Fibroblast of lung (primary cell): ENCODE results near the gene RPUSD3. TPM values are rescaled to one million over a fixed set of nuclear protein-coding genes. Genes with fewer than 3 reads are reported as not detected.

Experiments used
- DNase-seq, 2 donors: peaks; one replicate each; pipeline versions ENCODE4 v3.0.0 to v3.0.0-alpha.2; 2010; ENCODE audit warnings: low read depth in 2 of 2
- H2AFZ ChIP-seq: 2 replicates; pipeline ENCODE4 v1.5.1; 2012; ENCODE audit warnings: low read length, control low read depth, inconsistent platforms
- H3K27ac ChIP-seq: 2 replicates; pipeline ENCODE4 v1.5.1; 2011; ENCODE audit warnings: low read length, control low read depth; ENCODE audit not compliant: insufficient read depth
- H3K27me3 ChIP-seq: 2 replicates; pipeline ENCODE4 v1.5.1; 2011; ENCODE audit warnings: mild to moderate bottlenecking, low read length; ENCODE audit not compliant: control insufficient read depth, insufficient read depth
- H3K36me3 ChIP-seq: 2 replicates; pipeline ENCODE4 v1.5.1; 2011; ENCODE audit warnings: low read length; ENCODE audit not compliant: control insufficient read depth, insufficient read depth
- H3K4me1 ChIP-seq: 2 replicates; pipeline ENCODE4 v1.5.1; 2011; ENCODE audit warnings: low read length; ENCODE audit not compliant: control insufficient read depth, insufficient read depth; ENCODE audit errors: extremely low read depth
- H3K4me2 ChIP-seq: 2 replicates; pipeline ENCODE4 v1.5.1; 2011; ENCODE audit warnings: low read length, control low read depth; ENCODE audit not compliant: insufficient read depth; ENCODE audit errors: extremely low read depth
- H3K4me3 ChIP-seq, 4 experiments: fragments of 200-600 bp in 1 of 4; sonication (generic) in 1 of 4; replicated peaks in 1 of 4; 2 replicates each; pipeline ENCODE4 v1.5.1; 2011 to 2016; ENCODE audit warnings: low read length in 4 of 4, low read depth in 3 of 4, mild to moderate bottlenecking in 3 of 4, control low read depth in 2 of 4, inconsistent platforms in 1 of 4, mixed read lengths in 1 of 4; ENCODE audit not compliant: insufficient read depth in 1 of 4; ENCODE audit errors: control extremely low read depth in 1 of 4
- H3K79me2 ChIP-seq: 2 replicates; pipeline ENCODE4 v1.5.1; 2012; ENCODE audit warnings: mild to moderate bottlenecking, low read length, inconsistent platforms; ENCODE audit not compliant: control insufficient read depth, insufficient read depth
- H3K9ac ChIP-seq: 2 replicates; pipeline ENCODE4 v1.5.1; 2011; ENCODE audit warnings: mild to moderate bottlenecking, low read length, control low read depth; ENCODE audit not compliant: insufficient read depth
- H3K9me3 ChIP-seq: 2 replicates; pipeline ENCODE4 v1.5.1; 2012; ENCODE audit warnings: low read depth, low read length; ENCODE audit not compliant: control insufficient read depth, insufficient read depth
- H4K20me1 ChIP-seq: 2 replicates; pipeline ENCODE4 v1.5.1; 2011; ENCODE audit warnings: low read length; ENCODE audit not compliant: control insufficient read depth, insufficient read depth; ENCODE audit errors: extremely low read depth
- CTCF ChIP-seq, 2 donors: IDR thresholded peaks in 1 of 2; conservative IDR thresholded peaks in 1 of 2; 1 replicate in 1 of 2; 2 replicates in 1 of 2; pipeline ENCODE4 v1.5.1; 2011 to 2012; ENCODE audit warnings: low read length in 2 of 2, control low read depth in 1 of 2, inconsistent platforms in 1 of 2, low read depth in 1 of 2, mild to moderate bottlenecking in 1 of 2
- EZH2 ChIP-seq: IDR thresholded peaks from 2 replicates; pipeline ENCODE4 v1.5.1; 2012; ENCODE audit warnings: low read length, control low read depth, mild to moderate bottlenecking; ENCODE audit errors: missing control alignments
- polyA plus RNA-seq, 2 donors: library from polyadenylated mRNA; depleted of rRNA in 1 of 2; stranded (reverse) in 1 of 2; unstranded in 1 of 2; fragments of >200 nt; gene quantifications; 2 replicates each; pipeline ENCODE4 v1.2.1, GENCODE V29; 2011 to 2012; ENCODE audit warnings: missing spikeins in 1 of 2
- total RNA-seq: library from RNA; depleted of rRNA; stranded (reverse); fragments of >200 nt; gene quantifications from 2 replicates; pipeline ENCODE4 v1.2.1, GENCODE V29; 2014

The RPUSD3 gene
- total and polyA plus RNA-seq, 2 donors (not counting 1 experiment from before 2014, with no cell fraction given), result 17.3 to 22.1 TPM

GRCh38 chr3:9838856-9839255 lies 5.0 kb downstream of the RPUSD3 start:
- H3K79me2 ChIP-seq, result no peaks in the 10 kb centered on the region
- peaks cover 8% of the 10 kb centered on the region for H3K36me3 ChIP-seq
- TF ChIP-seq EZH2 (no peak), CTCF (conservative IDR thresholded peaks at IDR 0.05 in 1 of 2, IDR thresholded peaks at IDR 0.05 in 1 of 2; ENCODE audit: low read depth in 1 of 2, low read length in 2 of 2) (no peak)
- no peaks in the 10 kb centered on the region for H4K20me1 ChIP-seq
- no peak overlapping the region for H3K27ac ChIP-seq
- no peaks in the 10 kb centered on the region for H3K4me1 ChIP-seq
- no peak overlapping the region for H2AFZ ChIP-seq
- no peak for DNase-seq
- no peak overlapping the region for H3K4me3 ChIP-seq
- no peak overlapping the region for H3K9ac ChIP-seq
- no peak overlapping the region for H3K4me2 ChIP-seq
- no peaks in the 10 kb centered on the region for H3K9me3 ChIP-seq
- no peaks in the 10 kb centered on the region for H3K27me3 ChIP-seq

- TF ChIP-seq EZH2 (no peak), CTCF (conservative IDR thresholded peaks at IDR 0.05 in 1 of 2, IDR thresholded peaks at IDR 0.05 in 1 of 2; ENCODE audit: low read depth in 1 of 2, low read length in 2 of 2) (no peak)
- Histone ChIP-seq H3K27ac (no peak overlapping the region), H4K20me1 (no peaks in the 10 kb centered on the region), H2AFZ (no peak overlapping the region), H3K4me2 (no peak overlapping the region), H3K79me2 (no peaks in the 10 kb centered on the region), H3K27me3 (no peaks in the 10 kb centered on the region), H3K4me3 (no peak overlapping the region), H3K4me1 (no peaks in the 10 kb centered on the region), H3K9ac (no peak overlapping the region), H3K9me3 (no peaks in the 10 kb centered on the region), H3K36me3 (peaks cover 9% of the 10 kb centered on the region)
- DNase-seq, result no peak
These were observed 5.9 kb downstream of the RPUSD3 start for GRCh38 chr3:9837701-9838582.

- Histone ChIP-seq H3K9me3 (no peaks in the 10 kb centered on the region), H3K9ac (no peak overlapping the region), H3K4me1 (no peaks in the 10 kb centered on the region), H3K27ac (no peak overlapping the region), H3K4me3 (no peak overlapping the region), H3K27me3 (no peaks in the 10 kb centered on the region), H3K79me2 (no peaks in the 10 kb centered on the region), H2AFZ (no peak overlapping the region), H3K4me2 (no peak overlapping the region), H3K36me3 (peaks cover 5% of the 10 kb centered on the region), H4K20me1 (no peaks in the 10 kb centered on the region)
- no peak for DNase-seq
- no peak for TF ChIP-seq EZH2
- TF ChIP-seq CTCF (conservative IDR thresholded peaks at IDR 0.05 in 1 of 2, IDR thresholded peaks at IDR 0.05 in 1 of 2; ENCODE audit: low read depth in 1 of 2, low read length in 2 of 2), result no peak
These were observed 9.1 kb downstream of the RPUSD3 start for GRCh38 chr3:9834520-9835380.
